Femur (tissue), 1 donor: Measurements from ENCODE around the gene SORL1-AS1.
"Not testable (repeated sequence)": the region's sequence is repeated elsewhere in the genome, so short reads cannot be mapped to it uniquely, and the experiment has no call there.

Source experiments
- DNase-seq: peaks from one replicate; pipeline ENCODE4 v3.0.0-alpha.2; 2017

SORL1-AS1 gene

DNA sequence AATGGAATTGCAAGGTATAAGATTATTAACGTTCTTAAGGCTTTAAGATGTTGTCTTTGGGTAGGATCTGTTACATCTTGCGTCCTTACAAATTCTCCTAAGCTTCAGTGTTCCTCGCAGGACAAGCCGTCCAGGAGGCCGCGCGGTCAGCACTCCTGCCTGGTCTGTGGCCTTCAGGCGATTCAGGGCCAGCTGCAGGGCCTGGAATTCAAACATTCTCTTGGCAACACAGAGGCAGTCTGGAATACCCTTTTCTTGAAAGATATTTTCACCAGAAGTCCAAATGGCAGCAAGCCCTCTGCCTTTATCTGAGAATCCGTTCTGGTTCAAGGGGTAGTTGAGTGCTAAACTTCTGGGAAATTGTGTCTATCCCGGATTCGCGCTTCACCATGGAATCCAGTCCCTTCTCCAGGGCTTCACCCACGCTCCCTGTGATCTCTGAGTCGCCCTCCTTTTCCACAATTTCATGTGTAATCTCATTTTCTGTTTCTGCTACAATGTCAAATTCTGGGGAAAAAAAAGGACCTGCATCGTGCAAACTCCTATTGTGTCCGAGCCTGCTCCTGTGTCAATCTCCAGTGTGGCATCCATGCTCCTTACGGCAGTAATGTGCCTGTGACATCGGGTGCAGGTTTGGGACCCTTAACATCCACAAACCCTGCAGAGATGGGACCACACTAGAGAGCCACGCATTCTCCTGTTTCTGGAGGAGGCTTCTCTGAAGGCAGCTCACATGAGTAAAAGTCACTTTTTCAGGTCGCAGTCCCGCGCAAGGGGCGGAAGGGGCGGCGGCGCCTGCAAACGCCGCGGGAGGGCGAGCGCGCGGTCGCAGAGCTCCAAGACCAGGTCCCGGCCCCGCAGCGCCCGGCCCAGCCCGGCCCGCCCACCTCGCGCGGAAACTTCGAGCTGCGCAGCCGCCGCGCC lies 26.0 kb downstream of the SORL1-AS1 start:
- peak; percentile 39 for DNase-seq

- no peak for DNase-seq
These were observed 26.9 kb downstream of the SORL1-AS1 start for GRCh38 chr11:121425828-121426227.

GRCh38 chr11:121422675-121423074 lies 30.1 kb downstream of the SORL1-AS1 start:
- no peak for DNase-seq

- DNase-seq: no peak
These were observed 31.4 kb downstream of the SORL1-AS1 start for GRCh38 chr11:121421149-121421901.

- DNase-seq: no peak
These were observed 32.4 kb downstream of the SORL1-AS1 start for GRCh38 chr11:121420398-121420797.

- DNase-seq: no peak
These were observed 32.9 kb downstream of the SORL1-AS1 start for GRCh38 chr11:121419836-121420235.

DNA sequence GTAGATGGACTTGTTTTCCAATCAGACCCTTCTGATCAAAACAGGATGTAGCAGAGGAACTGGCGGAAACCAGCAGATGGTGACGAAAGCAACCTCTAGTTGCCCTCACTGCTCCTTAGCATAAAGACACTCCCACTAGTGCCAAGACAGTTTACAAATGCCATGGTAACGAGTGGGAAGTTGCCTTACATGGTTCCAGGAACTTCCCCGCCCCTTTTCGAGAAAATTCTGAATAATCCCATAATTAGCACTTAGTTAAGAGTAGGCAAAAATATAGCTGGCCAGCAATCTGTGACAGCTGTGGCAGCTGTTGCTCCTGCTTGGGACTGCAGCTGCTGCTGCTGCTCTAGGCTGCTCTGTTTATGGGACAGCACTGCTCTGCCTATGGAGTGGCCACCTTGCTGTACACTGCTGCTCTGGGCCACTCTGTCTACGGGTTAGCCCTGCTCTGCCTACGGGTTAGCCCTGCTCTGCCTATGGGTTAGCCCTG lies 34.1 kb downstream of the SORL1-AS1 start:
- DNase-seq: peak; percentile 67

DNA sequence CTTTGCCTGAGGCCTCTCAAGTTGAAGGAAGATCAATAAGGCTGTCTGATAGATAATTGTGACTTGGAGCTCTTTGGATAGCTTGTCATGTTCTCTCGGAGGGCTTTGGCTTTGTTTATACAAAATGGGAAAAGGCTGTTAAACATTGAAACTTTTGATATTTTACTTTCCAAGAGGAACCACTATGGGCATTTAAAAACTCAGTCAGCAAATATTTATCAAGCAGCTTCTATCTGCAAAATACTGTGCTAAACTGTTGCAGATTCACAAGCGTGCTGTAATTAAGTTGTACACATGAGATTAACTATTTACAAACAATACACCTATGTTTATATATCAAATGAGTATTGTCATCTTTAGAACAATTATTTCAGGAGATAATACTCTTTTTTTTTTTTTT lies 35.2 kb downstream of the SORL1-AS1 start:
- no peak for DNase-seq

DNA sequence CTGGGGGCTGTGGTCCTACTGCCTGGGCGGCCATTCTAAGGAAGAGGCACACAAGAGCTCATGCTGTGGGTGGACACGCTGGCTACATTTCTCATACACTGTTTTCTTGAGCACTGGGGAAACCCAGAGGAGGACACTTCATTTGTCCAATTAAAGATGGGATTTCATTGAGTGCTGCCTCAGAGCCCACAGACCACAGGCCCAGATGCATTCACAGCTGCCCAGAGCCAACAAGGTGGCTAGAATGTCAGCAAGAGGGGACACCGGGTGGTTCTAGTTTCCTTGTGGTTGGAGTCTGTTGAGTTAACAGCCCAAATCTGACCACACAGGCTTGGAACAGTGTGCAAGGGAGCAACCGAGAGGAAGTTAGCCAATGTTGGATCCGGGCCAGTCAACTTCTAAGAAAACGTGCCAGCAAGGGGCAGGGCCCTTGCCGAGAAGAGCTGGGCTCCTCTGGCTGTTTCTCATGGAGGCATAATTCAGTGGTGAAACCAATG lies 35.7 kb downstream of the SORL1-AS1 start:
- DNase-seq: peak; percentile 92

DNA sequence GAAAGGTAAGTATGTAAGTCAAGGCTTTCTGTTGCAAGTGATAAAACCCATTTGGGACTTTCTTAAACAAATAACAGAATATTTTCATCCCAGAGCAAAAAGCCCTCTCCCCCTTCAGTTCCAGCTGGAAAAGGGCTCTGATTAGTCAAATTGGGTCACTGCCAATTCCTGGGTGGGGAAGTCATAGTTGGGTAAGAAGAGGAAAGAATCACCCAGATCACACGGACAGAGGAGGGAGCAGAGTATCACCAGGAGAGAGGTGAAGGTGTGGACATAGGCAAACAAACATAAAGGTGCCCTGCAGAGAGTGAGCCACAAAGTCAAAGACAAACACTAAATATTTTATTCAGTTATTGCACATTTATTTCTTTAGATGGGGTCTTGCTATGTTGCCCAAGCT lies 36.9 kb downstream of the SORL1-AS1 start:
- no peak for DNase-seq

- DNase-seq: no peak
These were observed 38.4 kb downstream of the SORL1-AS1 start for GRCh38 chr11:121414141-121414913.

DNA sequence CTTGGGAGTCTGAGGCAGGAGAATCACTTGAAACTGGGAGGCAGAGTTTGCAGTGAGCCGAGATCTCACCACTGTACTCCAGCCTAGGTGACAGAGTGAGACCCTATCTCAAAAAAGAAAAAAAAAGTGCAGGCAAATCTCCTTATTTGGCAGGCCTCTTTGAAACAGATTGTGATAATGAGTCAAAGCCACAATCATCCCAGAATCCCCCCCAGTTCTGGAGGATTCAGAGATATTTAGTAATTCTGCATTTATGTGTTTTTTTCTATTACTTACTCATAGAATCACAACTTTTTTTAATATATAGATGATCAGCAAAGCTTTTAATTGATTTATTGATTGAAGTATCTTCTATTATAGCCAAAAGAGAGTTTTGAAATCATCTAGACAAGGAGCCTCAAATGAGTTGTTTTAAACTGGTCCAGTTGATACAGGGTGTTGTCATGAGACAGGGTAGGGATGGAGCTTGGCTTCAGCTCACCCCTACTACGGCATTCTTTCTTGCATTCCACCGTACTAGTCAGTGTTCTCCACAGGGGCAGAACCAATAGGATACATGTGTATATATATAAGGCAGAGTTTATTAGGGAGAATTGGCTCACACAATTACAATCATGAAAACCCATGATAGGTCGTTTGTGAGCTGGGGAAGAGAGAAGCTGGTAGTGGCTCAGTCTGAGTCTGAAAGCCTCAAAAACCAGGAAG lies 39.9 kb downstream of the SORL1-AS1 start:
- no peak for DNase-seq

DNA sequence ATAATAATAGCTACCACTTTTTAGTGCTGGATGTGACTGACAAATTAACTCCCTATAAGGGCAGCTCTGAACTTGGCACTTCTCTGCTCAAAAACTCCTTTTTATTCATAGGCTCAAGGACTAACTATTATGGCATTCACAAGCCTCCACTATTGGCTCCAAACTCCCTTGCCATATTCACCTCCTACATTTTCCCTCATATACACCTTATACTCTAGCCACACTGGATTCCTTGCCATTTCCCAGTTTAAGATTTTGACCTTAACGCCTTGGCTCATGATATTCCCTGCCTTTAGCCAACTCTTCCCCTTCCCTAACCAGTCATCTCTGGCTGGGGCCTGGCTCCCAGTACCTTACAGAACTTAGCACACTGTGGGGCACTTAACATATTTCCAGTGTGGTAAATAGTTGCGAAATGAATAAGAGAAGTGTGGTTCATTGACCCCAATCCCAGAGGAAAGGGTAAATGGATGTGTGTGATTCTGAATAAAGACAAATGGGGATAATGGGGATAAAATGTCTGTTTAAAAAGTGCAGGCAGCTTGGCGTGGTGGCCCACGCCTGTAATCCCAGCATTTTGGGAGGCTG lies 40.7 kb downstream of the SORL1-AS1 start:
- DNase-seq: no peak

DNA sequence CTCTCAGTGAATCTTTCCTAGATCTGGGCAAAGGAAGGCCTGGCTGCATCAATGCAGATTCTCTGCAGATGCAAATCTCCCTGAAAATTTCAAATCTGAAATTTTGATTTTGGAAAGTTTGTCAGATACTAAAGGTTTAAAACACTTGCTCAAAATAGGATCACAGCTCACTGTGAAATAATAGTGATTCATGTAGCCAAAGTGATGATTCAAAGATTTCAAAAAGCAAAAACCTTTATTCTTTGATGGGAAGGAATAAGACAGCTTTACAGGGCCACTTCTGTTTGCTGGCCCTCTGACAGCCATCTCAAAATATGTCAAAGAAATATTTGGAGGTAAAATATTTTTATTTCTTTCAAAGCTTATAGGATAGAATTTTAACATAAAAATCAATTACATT lies 41.4 kb downstream of the SORL1-AS1 start:
- DNase-seq: not testable (repeated sequence)

- DNase-seq: not testable (repeated sequence)
These were observed 42.7 kb downstream of the SORL1-AS1 start for GRCh38 chr11:121410041-121410440.

DNA sequence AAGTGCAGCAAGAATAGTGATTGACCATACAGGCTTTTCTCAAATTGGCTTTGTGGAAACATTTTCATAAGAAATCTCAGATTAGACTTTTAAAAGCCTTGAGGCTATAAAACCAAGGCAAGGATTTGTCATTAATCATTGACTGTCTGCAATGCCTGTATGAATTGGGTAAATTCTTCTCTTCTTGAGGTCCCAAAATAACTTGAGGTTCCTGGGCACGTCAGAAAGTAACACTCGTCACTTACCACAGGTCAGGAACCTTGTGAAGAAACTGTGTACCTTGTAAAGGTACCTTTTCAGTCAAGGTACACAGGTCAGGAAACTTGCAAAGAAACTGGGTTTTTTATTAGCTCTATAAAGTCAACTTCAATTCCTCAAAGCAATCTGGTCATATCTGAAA lies 43.9 kb downstream of the SORL1-AS1 start:
- no peak for DNase-seq

DNA sequence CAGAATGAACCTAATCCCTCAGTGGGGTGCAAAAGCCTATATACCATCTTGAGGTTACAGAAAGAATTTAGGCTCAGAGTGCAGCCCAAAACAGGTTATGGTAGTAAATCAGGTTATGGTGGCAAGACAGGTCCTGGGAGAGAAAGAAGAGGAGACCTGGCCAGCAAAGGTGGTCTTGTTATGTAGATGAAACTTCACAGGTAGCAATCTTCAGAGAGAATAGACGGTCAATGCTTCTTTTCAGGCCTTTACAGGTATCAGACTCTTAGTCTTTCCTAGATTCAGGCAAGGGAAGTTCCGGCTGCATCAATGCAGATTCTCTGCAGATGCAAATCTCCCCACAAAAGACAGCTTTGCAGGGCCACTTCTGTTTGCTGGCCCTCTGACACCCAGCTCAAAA lies 46.5 kb downstream of the SORL1-AS1 start:
- no peak for DNase-seq

GRCh38 chr11:121405646-121406045 lies 47.1 kb downstream of the SORL1-AS1 start:
- no peak for DNase-seq

GRCh38 chr11:121394785-121395184 lies 58.0 kb downstream of the SORL1-AS1 start:
- DNase-seq: no peak

- no peak for DNase-seq
These were observed 58.9 kb downstream of the SORL1-AS1 start for GRCh38 chr11:121393855-121394254.

- DNase-seq: no peak
These were observed 60.9 kb downstream of the SORL1-AS1 start for GRCh38 chr11:121391914-121392313.

DNA sequence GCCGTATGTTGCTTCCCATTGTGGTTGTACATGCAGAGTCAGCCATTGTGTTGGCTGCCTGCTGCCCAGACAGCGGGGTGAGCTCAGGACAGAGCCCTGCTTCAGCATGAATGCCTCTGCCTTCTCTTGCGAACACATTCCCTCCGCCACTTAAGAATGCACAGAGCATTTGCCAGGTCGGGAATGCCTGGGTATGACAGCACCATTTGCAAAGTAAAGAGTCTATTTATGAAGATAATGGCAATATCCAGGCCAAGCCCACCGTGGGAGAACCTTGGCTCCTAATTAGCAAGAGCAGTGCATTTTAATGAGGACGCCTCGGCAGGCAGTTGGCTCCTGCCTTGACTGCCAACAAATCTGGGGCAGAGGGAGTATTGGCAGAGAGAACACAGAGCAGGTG lies 63.1 kb downstream of the SORL1-AS1 start:
- peak; percentile 40 for DNase-seq
